HPDE6-E6E7 (cell line): Measurements from ENCODE around the gene GXYLT2.
A peak's percentile ranks its signal among the peaks of the same experiment; 100 is the strongest.

Source experiments
- DNase-seq: peaks from one replicate; pipeline ENCODE4 v3.0.0; 2011; ENCODE audit warnings: missing footprints; ENCODE audit errors: extremely low spot score

The GXYLT2 gene

DNA sequence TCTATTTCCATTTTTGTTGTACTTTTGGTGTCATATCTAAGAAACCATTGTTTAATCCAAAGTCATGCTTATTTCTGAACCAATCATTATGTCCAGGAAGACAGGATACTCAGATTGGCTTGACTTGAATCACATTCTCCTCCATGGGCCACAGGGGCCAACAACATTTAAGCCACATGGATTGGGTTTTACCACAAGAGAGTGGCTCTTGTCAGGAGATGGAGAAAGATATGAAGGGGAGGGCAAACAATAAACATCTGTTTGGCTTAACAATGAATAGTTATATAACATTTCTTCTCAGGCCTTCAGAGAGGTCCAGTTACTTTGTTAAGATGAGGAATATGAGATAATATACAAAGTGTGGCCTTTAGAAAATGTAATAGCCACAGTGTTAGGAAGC is 44.6 kb downstream of the GXYLT2 start:
- DNase-seq = no peak

DNA sequence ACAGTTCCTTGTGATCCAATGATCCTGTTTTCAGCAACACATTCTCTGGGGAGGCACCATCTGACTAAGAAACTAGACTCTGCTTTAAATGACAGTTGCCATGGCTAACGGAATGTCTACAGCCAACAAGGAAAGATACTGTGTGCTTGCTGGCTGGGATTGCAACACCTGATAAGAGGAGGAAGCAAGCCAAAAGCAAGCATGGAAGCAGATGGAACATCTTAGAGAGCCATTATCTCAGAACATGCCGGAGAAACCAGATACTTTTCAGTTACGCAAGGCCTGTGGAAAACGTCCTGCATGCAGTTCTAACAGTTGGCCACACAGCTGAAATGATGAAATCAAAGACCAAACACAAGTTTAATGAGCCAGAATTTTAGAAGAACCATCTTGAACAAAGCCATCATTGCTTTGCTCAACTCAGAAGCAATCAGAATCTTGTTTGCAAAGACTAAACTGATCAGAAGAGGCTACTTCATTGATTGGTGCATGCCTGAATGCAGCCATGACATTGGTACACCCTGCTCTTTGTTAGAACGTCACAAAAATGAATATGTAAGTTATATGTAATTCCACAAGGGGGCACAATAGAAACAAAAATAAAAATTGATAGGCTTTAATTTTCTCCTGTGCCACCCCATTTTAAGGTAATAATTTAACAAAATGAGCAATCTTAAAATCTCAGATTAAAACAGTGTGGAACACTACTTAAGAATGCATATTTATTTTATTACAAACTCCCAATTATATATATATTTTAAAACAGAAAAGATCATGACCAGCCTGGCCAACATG is 50.8 kb downstream of the GXYLT2 start:
- DNase-seq = peak; percentile 13

DNA sequence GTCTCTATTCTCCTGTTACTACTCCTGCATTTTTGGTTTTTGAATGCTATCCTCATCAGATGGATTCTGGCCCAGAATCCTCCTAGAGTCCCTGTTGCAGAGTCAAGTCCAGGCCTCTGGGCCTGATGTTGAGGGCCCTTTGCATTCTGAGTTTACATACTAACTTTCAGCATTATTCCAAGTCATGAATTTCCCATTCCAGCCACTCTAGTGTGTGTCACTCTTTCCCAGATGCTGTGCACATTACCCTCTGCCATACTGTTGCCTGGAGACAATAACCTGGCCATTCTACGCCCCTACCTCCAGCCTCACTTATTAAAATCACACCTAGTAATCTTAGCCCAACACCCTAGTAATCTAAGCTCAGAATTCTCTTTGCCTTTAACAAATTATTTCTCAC is 53.4 kb downstream of the GXYLT2 start:
- DNase-seq = no peak

DNA sequence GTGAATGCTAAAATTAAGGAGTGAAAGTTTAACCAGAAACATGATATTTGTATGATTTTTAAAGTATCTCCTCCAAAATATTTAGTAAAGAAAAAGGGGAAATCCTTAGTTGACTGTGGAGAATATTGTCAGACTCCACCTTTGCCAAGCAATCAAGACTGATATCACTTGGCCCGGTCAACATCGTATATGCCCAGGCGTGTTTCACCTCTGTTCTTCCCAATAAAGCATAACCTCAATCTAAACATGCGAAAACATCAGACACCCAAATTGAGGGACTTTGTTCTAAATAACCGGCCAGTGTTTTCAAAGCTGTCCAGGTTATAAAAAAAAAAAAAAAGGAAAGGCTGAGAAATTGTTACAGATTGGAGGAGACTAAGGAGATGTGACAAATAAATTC is 54.6 kb downstream of the GXYLT2 start:
- DNase-seq = no peak

DNA sequence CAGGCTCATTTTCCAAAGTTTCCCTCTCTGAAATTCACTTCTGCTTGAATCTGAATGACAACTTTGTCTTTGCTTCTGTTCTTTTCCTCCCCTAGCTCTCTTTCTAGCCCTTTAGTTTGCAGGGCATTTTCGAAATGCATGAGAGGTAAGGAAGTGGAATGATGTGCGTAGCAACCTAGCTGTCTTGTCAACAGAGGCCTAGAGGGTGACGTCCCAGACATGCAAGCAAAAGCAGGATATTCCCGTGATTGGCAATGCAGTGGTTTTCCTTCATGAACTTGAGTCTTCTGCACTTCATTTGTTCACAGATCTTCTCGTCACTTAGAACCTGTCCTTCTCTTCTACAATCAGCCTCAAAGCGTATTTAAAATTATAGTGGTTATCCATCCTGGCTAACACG is 56.9 kb downstream of the GXYLT2 start:
- no peak for DNase-seq

DNA sequence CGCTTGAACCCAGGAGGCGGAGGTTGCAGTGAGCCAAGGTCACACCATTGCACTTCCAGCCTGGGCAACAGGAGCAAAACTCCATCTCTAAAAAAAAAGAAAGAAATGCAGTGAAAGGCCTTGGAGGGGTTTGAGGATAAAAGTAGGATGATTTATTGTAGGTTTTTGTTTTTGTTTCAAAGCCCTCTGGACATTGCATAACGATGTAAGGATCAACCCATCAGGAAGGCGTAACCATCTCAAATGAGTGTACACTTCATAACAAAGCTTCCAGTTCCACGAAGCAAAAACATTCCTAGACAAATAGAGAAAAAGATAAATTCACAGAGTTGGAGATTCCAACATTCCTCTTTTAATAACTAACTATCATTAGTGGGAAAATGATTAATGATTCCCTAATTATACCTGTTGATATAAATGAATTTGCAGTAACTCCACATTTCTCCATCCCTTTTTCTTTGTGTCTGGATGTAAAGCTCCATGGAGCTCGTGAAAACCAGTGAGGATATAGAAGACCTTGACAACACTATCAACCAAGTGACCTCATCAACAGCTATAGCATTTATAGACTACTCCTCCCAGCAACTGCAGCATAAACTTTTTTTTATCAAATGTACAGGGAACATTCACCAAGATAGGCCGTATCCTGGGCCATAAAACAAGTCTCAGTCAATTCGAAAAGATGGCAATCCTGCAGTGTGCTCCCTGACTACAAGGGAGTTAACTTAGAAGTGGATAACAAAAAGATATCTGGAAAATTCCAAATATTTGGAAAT is 60.1 kb downstream of the GXYLT2 start:
- no peak for DNase-seq

DNA sequence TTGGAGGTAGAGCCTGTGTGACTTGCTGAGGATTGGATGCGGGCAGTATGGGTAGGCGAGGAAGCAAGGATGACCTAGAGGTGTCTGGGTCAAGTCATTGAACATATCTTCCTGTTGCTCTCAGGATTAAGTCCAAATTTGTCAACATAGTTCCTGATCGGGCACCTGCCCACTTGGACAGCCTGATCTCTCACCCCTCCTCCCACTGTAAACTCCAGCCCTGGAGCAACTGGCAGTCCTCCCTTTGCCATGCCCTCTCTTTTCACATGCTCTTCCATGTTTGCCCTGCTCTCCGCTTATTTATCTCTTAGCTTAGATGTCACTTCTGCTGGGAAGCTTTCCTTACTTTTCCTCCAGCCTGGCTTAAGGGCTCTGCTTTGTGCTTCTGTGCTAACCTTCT is 61.2 kb downstream of the GXYLT2 start:
- no peak for DNase-seq

DNA sequence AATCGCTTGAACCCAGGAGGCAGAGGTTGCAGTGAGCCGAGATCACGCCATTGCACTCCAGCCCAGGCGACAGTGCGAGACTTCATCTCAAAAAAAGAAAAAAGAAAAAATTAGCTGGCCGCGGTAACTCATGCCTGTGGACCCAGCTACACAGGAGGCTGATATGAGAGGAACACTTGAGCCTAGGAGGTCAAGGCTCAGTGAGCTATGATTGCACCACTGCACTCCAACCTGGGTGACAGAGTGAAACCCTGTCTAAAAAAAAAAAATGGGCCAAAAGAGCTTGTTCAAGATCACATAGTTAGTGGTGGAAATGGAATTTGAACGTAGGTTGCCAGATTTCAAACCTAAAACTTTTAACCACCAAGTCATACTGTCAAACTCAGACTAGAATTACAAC is 62.5 kb downstream of the GXYLT2 start:
- DNase-seq = no peak

DNA sequence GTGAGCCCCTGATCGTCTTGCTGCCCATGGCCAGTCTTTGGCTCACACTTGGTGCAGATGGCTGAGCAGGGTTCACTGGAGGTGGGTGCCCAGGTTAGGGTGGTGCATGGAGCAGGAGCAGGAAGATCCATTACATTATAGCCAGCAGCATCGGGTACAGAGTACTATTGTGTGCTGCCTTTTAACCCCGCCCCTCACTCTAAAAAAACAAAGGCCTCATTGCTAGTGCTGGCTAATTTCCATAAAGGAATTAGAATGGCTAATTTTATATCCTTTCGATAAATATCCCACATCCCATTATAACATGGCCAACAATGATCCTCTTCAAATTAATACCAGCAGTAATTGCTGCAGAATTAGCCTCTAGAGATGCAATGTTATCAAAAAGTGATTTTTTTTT is 63.0 kb downstream of the GXYLT2 start:
- DNase-seq = no peak

DNA sequence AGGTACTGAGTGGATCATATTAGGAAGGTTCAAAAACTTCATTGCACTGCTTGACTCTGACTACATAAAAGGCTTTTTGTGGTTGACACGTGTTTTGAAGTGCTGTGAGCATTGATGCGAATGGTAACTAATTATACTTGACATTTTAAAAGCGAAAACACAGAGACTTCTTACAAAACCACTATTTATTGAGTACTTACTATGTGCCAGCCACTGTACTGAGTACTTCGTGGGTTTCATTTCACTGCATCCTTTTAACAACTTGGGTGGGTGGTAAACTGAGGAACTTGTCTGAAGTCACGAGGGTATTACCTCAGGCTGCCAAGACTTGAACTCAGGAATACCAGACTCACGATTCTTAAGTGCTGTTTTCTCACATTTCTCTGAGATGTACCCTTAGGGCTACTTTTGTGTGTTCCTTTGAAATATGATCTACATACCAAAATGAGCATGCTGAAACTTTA is 63.4 kb downstream of the GXYLT2 start:
- no peak for DNase-seq

DNA sequence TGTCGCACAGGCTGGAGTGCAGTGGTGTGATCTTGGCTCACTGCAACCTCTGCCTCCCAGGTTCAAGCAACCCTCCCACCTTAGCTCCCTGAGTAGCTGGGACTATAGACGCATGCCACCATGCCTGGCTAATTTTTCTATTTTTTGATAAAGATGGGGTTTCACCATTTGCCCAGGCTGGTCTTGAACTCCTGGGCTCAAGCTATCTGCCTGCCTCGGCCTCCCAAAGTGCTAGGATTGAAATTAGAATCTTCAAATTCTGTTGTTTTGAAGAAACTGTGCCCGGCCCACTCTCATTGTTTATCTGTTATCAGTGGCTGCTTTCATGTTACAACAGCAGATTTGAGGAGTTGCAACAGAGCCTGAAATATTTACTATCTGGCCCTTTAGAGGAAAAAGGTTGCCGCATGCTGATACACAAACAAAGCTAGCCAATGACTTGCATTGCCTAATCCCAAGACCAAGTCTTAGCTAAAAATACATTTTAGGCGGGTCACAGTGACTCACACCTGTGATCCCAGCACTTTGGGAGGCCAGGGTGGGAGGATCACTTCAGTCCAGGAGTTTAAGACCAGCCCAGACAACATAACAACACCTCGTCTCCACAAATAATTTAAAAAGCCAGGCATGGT is 65.6 kb downstream of the GXYLT2 start:
- no peak for DNase-seq

DNA sequence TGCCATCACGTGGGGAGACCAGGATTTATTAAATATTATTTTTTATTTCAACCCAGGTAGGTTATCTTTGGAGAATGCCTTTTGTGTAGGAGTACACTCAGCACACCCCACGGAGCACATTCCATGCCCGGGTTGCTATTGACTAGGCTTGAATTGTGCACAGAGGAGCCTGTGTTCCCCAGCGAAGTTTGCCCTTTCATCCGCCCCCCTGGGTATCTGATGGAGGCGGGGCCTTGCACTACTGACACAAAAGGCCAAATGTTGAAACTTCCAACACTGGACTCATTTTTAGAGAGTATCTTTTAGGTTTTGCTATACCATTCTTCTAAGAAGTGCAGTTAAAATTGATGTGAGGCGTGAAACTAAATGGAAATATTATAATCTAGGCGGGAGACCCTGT is 69.5 kb downstream of the GXYLT2 start:
- DNase-seq = no peak

DNA sequence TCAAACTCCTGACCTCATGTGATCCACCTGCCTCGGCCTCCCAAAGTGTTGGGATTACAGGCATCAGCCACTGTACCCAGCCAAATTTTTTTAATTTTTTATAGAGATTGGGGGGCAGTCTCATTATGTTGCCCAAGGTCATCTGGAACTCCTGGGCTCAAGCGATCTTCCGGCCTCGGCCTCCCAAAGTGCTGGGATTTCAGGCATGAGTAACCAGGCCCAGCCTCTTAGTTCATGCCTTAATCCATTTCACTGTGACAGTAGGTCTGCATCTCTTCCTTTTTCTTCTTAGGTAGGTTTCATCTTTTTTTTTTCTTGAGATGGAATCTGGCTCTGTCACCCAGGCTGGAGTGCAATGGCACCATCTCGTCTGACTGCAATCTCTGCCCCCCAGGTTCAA is 71.5 kb downstream of the GXYLT2 start:
- no peak for DNase-seq

DNA sequence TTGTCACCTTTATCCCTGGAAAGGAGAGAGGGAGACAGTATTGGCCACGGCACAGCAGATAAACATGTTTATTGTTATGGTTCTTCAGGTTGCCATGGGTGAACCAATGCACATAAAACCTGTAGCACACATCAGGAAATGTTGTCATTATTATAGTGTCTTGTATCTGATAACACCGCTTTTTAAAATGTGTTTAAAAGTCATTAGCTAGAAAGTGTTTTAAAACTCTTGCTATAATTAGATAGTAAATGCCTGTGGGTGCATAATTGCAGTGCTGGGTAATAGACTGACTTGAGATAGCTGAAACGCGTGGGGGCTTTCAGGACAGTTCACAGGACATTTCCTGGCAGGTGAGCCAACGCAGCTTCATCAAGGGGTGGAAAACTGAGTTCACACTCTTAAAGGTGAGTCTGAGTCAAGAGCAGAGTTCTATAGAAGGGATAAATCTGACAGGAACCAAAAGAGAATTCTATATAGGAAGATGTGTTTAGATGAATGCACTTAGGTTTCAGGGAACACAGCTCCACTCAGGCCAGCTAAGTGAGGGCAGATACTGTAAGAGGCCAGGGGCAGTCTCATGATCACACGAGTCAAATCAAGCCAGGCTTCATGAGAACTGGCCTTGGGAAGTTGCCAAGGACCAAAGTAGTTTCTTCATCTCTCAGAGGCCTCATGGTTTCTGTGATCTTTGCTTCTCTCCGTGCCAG is 73.1 kb downstream of the GXYLT2 start:
- DNase-seq = no peak

DNA sequence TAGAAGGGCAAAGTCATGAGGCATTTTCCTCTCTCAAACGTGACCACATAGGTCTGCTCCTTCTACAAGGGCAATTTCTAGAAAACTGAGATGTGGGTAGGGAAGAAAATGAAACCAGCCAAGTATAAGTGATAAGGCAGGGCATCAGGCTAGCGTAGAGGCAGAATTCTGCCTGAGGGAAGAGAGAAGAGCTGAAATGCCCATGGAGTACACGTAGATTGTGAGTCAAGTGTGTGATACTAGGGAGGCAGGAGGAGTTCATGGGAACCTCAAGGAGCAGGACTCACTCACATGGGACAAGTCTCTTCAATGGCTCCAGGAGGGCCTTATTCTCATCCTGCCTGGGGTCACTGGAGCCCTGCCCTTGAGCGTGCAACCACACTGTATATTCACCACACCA is 73.9 kb downstream of the GXYLT2 start:
- no peak for DNase-seq

DNA sequence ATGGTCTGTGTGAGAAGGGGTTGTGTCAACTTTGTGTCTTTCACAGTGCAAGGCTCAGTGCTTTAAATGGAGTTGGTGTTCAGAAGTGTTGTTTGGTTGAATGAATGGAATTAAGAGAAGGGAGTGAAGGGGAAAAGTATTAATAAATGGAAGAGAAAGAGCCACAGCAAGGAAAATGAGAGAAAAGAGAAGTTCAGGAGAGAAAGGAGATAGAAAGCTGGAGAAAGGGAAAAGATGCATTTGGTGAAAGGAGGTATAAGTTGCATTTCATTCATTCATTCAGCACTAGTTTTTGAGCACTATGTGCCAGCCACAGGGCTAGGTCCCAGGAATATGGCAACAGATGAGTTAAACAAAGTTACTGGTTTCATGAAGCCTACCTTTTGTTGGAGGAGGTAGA is 74.5 kb downstream of the GXYLT2 start:
- DNase-seq = no peak

DNA sequence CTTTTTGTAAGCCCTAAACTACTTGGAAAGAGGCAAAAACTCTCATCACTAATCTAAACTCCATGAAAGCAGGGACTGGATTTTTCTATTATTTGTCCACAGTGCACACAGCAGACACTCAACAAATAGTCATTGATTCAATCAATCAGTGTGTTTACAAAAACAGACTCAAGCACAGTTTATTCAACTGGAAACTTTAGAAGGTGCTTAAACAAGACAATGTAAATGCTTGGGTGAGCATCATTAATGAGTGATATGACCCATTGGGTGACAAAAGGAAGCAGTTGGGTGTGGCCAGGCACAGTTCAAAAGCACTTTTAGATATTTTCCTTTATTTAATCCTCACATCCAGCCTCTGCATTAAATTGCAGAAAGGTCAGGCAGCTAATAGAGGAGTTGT is 76.8 kb downstream of the GXYLT2 start:
- DNase-seq = no peak

DNA sequence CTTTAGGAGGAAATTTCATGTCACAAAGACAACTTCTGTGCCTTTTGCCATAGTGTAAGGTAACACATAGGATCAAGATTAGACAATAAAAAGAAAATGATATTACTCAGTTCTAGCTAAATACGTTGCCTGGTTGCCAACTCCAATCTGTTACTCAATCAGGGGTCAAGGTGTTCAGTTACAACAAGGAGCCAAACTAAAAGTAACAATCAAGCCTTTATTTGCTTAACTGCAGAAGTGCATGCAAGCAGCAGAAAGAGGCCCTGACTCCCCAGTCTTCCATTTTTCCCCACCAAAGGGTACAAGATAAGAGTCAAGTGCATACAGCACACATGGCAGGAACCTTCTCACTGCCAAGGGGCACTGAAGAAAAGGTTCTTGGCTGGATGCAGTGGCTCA is 80.4 kb downstream of the GXYLT2 start:
- DNase-seq = no peak

DNA sequence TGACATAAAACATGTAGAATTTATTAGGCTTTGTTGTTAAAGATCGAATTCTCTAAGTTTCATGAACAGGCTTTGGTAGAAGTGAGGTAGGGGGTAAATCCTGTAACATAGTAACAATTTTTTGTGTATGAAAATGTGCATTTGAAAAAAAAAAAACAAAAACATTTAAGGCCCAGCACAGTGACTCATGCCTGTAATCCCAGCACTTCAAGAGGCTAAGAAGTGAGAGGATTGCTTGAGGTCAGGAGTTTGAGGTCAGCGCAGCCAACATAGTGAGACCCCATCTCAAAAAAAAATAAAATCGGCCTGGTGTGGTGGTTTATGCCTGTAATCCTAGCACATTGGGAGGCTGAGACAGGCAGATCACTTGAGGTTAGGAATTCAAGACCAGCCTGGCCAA is 81.9 kb downstream of the GXYLT2 start:
- no peak for DNase-seq

DNA sequence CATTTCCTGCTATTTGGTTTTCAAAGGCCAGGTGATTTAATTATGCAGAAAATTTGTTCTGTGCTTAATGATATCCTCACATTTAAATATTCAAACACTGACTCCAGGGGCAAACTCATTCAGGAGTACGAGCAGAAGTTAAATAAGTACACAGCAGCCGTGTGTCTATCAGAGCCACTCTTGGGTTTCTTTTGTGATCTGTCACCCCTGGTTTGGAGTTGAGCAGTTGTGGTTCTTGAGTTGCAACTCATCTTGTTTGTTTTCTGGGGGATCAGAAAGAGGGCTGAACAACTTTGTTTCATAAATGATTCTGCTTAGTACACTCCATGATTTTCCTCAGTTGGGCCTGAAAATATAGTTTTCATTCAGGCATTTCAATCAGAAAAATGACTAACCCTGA is 83.1 kb downstream of the GXYLT2 start:
- no peak for DNase-seq

DNA sequence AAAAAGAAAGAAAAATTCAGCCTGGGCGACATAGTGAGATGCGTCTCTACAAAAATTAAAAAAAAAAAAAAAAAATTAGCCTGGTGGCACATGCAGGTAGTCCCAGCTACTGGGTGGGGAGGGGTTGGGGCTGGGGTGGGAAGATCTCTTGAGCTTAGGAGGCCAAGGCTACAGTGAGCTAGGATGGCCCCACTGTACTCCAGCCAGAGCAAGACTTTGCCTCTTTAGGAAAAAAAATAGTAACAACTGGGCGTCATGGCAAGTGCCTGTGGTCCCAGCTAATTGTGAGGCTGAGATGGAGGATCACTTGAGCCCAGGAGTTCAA is 84.8 kb downstream of the GXYLT2 start:
- no peak for DNase-seq

DNA sequence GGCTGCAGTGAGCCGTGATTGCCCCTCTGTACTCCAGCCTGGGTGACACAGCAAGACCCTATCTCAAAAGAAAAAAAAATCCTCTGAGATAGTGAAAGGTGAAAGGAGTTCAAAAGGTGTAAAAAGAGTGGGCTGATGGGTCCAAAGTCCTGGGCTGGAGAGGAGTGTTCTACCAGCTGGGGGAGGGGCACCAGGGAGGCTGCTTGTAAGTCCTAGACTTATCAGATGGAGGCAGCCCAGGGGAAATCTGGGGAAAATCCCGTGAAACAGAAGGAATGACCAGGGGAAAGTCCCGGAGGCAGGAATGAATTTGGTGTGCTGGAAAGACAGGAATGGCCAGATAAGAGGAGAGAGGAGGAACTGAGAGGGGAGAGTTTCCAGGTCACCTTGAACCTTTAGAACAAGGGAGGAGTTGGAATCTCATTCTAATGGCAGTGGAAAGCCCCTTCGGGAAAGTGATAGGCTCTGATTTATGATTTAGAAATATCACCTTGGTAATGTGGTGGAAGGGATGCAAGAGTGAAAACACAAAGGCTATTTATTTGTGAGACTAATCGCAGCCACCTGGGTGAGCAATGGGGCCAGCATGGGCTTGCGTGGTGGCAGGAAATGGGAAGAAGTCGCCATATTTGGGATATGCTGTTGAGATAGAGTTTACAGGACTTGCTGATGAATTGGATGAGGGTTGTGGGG is 85.3 kb downstream of the GXYLT2 start:
- DNase-seq = no peak
